ENCODE data around the gene PLA2G7. TPM values are rescaled to one million over a fixed set of nuclear protein-coding genes. Genes with fewer than 3 reads are reported as not detected.

Gene PLA2G7
- total and polyA plus RNA-seq, 12 donors, result 0.91 to 25.8 (median 4.3) TPM

DNA sequence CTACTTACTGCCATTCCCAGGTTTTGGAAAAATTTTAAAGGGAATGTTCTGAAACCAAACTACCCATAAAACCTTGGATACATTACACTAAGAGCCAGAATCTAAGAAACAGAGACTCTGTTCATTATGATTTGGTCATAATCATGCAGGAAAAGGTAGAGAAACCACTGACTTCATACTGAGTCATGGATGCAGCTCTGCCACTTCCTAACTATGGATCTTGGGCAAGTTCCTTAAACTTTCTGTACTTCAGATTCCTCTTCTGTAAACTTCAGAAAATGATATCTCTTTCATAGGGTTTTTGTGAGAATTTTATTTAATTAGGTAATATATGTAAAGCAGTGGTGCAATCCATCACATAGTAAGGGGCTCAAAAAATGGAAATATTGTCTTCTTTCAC, 20.0 kb downstream of the PLA2G7 start:
- Histone ChIP-seq H3K27me3 (no peaks in the 10 kb centered on the region), H3K36me3 (replicated peaks in 1 of 2) (no peaks in the 10 kb centered on the region), H3K4me1 (replicated peaks in 1 of 2) (no peaks in the 10 kb centered on the region), H3K9me3 (replicated peaks in 1 of 3) (no peaks in the 10 kb centered on the region), H3K4me3 (no peak overlapping the region), H3K27ac (no peak overlapping the region)
- TF ChIP-seq, protein P1, sequence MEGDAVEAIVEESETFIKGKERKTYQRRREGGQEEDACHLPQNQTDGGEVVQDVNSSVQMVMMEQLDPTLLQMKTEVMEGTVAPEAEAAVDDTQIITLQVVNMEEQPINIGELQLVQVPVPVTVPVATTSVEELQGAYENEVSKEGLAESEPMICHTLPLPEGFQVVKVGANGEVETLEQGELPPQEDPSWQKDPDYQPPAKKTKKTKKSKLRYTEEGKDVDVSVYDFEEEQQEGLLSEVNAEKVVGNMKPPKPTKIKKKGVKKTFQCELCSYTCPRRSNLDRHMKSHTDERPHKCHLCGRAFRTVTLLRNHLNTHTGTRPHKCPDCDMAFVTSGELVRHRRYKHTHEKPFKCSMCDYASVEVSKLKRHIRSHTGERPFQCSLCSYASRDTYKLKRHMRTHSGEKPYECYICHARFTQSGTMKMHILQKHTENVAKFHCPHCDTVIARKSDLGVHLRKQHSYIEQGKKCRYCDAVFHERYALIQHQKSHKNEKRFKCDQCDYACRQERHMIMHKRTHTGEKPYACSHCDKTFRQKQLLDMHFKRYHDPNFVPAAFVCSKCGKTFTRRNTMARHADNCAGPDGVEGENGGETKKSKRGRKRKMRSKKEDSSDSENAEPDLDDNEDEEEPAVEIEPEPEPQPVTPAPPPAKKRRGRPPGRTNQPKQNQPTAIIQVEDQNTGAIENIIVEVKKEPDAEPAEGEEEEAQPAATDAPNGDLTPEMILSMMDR (IDR thresholded peaks at IDR 0.05), result no peak
- TF ChIP-seq POLR2A (IDR thresholded peaks at IDR 0.05), result no peak
- no peak for DNase-seq
- intact Hi-C loops (cut with DNase I), result no loop called here

DNA sequence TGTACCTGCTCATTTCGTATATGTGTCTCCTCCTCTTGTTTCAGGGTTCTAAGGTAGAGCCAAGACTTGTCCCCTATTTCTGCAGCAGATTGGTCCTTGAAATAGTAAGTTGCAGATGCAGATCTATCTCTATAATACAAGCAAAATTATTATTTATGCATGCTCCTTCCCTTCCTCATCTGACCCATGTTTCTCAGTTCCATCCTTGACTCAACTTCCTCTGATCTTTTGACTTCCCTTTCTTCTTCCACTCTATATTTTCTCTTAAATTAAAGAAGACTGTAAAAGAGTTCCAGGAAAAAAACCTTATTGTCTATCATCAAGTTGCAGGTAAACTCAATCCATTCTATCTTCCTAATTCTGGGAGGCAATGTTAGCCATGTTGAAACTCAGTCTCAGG, 23.7 kb downstream of the PLA2G7 start:
- 83 to 95% (median 86%) methylated on average over 1 of the region's 1 CpG for WGBS, 4 donors

DNA sequence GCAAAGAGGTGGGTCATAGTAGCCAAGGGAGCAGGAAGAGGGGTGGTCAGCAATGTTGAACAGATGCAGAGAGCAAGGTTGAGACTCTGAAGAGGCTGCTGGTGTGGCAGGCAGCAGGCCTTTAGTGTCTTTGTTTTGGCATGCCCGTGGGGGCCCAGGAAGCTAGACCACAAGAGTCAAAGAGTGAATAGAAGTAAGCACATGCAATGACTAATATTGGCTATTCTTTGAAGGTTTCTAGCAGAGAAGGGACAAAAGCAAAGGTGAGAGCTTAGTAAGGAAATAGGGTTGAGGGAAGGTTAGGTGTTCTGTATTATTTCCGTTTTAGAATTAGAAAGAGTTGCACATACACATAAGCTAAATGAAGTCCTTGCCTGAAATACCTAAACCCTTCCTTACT, 28.7 kb downstream of the PLA2G7 start:
- no peak for DNase-seq

More for the DNA sequence above, 23.7 kb downstream of the PLA2G7 start:
- no peak overlapping the region for H3K4me3 ChIP-seq
- TF ChIP-seq, protein P1 (IDR thresholded peaks at IDR 0.05), result no peak
- TF ChIP-seq POLR2A (IDR thresholded peaks at IDR 0.05), result no peak
- no peaks in the 10 kb centered on the region for H3K27me3 ChIP-seq
- no peaks in the 10 kb centered on the region for H3K36me3 ChIP-seq (replicated peaks in 1 of 2)
- H3K4me1 ChIP-seq (replicated peaks in 1 of 2), result no peaks in the 10 kb centered on the region
- no peak for DNase-seq
- no peaks in the 10 kb centered on the region for H3K9me3 ChIP-seq (replicated peaks in 1 of 3)
- intact Hi-C loops (cut with DNase I), result no loop called here
- H3K27ac ChIP-seq, result no peak overlapping the region

DNA sequence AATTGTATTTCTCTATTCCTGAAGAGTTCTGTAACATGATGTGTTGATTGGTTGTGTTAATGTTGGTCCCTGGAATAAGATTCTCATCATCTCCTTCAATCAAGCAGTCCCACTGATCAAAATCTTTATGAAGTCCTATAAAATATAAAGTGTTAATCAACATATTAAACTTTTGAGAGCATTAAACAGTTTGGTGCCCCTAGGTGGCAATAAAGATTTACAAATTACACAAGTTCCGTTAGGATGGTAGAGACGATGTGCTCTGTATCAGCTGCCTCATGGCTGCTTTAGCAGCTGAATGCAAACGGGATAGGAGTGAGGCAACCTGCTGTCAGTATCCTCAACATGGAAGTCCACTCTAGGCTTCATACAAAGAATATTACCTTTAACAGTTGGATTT, 30.6 kb downstream of the PLA2G7 start:
- intact Hi-C loops (cut with DNase I), result no loop called here
- Histone ChIP-seq H3K4me3 (no peak overlapping the region), H3K36me3 (replicated peaks in 1 of 2) (no peaks in the 10 kb centered on the region), H3K4me1 (replicated peaks in 1 of 2) (no peaks in the 10 kb centered on the region), H3K9me3 (replicated peaks in 1 of 3) (no peaks in the 10 kb centered on the region), H3K27ac (no peak overlapping the region), H3K27me3 (no peaks in the 10 kb centered on the region)
- DNase-seq, result no peak
- TF ChIP-seq POLR2A (IDR thresholded peaks at IDR 0.05), result no peak
- TF ChIP-seq, protein P1 (IDR thresholded peaks at IDR 0.05), result peak in 3 of 6 experiments; percentile 23 to 33 (median 24)
- 11 to 20% (median 19%) methylated on average over 3 of the region's 3 CpGs for WGBS, 4 donors

More for the DNA sequence above, 28.7 kb downstream of the PLA2G7 start:
- H3K36me3 ChIP-seq (replicated peaks in 1 of 2), result no peaks in the 10 kb centered on the region
- intact Hi-C loops (cut with DNase I), result no loop called here
- no peak for TF ChIP-seq POLR2A (IDR thresholded peaks at IDR 0.05)
- TF ChIP-seq, protein P1 (IDR thresholded peaks at IDR 0.05), result no peak
- H3K27me3 ChIP-seq, result no peaks in the 10 kb centered on the region
- no peaks in the 10 kb centered on the region for H3K4me1 ChIP-seq (replicated peaks in 1 of 2)
- no peak overlapping the region for H3K27ac ChIP-seq
- H3K4me3 ChIP-seq, result no peak overlapping the region
- H3K9me3 ChIP-seq (replicated peaks in 1 of 3), result no peaks in the 10 kb centered on the region
- 78 to 89% (median 84%) methylated on average over 2 of the region's 2 CpGs for WGBS, 4 donors
